GM04504 (cell line): ENCODE data around the gene CA7.
"Not testable (repeated sequence)": the region's sequence is repeated elsewhere in the genome, so short reads cannot be mapped to it uniquely, and the experiment has no call there.

Source experiments
- DNase-seq: peaks from one replicate; pipeline ENCODE4 v3.0.0-alpha.2; 2012; ENCODE audit warnings: low read depth

CA7 gene

DNA sequence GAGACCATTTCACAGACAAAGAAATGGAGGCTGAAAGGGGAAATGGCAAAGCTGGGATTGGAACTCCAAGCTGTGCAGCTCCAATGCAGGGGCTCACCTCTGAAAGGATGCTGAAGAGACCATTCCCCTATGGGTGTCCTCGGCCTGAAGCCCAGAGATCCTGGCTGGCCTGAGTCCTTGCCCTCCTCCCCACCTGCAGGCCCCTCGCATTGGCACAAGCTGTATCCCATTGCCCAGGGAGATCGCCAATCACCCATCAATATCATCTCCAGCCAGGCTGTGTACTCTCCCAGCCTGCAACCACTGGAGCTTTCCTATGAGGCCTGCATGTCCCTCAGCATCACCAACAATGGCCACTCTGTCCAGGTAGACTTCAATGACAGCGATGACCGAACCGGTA lies 2.6 kb downstream of the CA7 start:
- DNase-seq, result no peak

DNA sequence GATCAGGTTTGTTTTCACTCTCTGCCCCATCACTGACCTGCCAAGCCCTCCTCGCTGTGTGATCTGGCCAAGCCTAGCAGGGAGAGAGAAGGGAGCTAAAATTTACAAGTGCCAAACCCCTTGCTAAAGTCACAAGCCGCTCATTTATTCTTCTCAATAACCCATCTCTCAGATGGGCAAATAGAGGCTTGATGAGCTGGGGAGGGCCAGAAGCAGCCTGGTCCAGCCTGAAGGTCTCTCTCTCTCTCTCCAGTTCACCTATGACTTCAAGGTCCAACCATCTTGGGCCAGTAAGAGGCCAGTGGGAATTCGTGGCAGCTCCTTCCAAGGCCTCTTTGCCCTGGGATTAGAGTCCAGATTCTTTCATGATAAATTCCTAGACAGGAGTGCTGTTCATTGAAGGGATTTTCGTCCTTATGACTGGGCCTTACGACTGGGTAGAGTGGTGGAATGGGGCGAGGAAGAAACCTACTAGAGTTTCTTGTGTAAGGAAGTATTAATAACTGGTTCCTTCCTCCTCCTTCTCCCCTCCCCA lies 3.4 kb downstream of the CA7 start:
- DNase-seq, result no peak

DNA sequence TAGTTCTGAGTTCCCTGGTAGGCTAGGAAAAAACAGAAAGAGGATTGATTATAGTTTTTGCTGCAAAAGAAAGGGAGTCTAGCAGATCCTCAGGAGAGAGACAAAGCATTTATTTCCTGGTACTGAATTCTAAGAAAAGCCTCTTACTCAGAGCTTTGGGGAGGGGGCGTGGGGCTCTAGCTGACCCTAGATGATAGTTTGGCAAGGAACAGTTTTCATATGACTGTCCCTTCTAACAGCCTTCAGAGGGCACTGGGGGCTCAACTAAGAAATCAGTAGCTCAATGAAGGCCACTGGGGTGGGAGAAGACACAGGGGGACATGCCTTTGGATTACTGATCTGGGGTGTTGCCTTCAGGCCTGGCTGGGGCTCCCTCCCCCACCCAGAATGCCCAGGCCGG lies 4.0 kb downstream of the CA7 start:
- DNase-seq, result no peak

DNA sequence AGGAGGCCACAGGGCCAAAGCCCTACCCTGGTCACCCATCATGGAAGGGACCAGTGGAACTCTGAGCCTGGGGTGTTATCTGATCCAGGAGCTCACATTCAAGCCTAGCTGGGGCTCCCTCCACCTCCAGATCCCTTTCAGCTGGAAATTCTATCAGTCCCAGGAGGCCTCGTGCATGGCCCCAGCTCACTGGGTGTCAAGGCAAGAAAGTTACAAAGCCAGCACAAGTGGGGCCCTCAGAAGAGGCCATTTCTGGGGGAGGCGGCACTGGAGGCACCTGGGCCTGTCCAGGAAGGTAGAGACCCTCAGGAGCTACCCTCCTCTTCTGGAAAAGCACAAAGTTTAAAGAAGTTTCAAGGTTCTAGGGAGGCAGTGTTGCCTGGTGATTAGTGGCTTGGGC lies 4.8 kb downstream of the CA7 start:
- no peak for DNase-seq

DNA sequence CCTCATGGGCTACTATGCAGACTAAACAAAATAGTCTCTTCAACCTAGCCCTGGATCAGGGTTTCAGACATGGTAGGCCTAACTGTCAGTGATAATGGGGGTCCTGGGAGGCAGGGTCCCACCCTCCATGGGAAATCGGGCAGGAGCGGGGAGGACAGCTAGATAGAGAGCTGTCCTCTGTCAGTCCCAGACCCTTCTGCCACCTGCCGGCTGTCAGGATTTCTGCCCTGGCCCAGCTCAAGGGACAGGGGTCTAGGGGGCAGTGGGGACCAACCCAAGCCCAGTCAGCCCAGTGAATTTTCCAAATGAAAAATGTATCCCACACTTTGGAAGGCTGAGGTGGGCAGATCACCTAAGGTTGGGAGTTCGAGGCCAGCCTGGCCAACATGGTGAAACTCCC lies 5.3 kb downstream of the CA7 start:
- no peak for DNase-seq

DNA sequence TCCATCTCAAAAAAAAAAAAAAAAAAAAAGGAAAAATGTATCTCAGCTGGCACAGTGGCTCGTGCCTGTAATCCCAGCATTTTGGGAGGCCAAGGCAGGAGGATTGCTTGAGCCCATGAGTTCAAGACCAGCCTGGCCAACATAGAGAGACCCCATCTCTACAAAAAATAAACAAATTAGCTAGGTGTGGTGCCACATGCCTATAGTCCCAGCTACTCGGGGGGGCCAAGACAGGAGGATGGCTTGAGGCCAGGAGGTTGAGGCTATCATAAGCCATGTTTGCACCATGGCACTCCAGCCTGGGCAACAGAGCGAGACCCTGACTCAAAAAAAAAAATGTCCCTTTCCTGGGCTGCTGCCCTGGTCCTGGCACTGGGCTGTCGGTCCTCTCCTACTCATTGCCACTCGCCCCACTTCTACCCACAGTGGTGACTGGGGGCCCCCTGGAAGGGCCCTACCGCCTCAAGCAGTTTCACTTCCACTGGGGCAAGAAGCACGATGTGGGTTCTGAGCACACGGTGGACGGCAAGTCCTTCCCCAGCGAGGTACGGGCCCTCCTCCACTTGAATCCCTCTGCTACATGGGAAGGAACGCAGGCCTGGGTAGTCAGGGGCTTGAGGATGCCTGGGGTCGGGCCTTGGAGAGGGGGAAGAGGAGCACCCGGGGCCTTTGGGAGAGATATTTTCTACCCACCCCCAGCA lies 6.1 kb downstream of the CA7 start:
- no peak for DNase-seq

DNA sequence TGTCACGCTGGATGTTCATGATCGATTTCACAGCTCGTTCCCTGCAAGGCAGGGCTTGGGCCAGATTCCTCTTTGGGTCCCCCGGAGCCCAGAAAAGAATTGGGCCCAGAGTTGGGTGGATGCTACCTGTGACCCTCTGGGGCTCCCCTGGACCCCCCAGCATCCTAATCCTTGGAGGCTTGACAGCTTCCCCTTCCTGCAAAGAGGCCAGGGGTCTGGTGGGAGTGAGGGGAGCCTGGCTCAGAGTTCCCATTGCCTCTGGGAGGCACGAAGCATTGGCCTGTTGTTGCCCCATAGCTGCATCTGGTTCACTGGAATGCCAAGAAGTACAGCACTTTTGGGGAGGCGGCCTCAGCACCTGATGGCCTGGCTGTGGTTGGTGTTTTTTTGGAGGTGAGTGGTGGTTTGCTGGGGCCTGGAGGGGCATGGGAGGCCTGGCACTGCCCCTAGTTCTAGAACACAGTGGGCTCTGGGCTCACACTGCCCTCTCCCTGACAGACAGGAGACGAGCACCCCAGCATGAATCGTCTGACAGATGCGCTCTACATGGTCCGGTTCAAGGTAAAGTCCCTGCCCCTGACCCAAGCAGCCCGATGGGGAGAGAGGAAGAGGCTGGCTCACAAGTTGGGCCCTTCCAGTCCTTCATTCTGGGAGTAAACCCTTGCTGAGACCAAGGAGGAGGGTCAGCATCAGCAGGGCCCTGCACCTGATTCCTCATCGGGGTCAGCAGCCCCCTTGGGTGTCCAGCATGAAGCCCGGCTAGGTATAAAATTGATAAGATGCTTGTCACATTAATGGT lies 7.2 kb downstream of the CA7 start:
- DNase-seq, result no peak

DNA sequence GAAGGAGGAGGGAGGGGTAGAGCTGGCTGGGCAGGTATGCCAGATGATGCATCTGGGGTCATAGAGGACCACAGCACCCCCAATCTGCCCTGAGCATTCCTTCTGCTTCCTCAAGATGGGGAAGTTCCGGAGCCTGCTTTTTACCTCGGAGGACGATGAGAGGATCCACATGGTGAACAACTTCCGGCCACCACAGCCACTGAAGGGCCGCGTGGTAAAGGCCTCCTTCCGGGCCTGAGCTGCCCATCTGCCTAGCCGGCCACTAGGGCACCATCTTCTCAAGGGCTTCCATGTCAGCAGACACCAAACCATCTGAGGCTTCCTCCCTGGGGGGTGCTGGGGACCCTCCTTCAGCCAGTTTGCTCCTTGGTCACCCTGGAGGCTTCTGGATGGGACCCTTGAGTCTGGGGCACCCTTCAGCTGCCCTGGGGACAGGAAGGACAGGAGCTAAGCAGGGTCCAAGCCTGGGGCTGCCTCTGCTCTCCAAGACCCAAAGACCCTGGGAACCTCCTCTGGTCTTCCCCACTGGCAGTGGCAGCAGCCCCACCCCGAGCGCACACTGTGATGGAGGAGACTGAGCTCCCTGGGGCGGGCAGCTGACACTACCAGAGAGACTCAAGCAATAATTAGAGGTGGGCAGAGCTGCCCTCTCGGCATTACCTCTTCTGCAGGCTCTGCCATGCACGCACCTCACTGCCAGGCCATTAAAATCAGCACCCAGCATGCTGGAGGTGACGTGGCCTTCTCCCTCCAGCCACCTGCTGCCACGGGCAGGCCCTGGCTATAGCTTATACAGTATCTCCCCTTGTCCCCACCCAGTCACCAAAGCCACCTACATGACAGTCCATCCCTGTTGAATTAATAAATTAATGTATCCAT lies 9.3 kb downstream of the CA7 start:
- no peak for DNase-seq

DNA sequence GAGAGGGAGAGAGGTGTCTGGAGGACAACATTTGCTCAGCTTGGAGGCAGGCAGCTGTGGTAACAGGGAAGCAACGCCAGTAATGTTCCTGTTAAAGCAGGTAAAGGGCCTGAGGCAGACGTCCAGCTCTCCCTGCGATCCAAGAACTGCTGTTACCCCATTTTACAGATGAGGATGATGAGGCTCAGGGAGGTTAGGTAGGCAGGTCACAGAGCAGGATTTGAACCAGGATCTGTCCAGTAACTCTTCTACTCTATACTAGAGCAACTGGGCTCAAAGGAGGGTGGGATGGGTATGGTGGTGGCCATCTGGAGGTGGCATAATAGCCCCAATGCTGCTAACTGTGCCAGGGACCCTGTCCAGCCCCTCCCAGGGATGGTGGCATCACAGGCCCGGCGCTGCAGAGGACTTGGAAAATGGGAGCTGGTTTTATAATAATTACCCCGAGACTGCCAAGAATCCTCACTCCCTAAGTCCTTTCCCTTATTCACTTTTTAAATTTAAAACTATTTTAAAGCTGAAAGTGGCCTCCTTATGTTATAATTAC lies 12.0 kb downstream of the CA7 start:
- DNase-seq, result no peak

DNA sequence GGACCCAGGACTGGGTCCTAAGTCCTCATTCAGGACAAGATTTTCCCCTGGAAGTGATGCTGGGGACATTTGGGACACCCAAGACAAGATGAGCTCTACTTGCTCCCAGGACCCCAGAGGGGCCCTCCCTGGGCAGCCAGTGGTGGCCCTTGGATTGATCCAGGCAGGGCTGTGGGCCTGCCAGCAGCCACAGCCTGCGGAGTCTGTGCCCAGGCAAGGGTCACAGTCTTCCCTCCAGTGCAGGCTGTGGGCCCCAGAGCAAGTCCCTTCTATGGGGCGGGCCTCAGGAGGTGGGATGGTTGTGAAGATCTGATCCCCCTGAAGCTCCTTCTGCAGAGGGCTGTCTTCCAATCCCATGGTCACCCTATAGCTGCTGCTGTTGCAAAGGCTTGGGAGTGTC lies 12.6 kb downstream of the CA7 start:
- DNase-seq, result no peak

DNA sequence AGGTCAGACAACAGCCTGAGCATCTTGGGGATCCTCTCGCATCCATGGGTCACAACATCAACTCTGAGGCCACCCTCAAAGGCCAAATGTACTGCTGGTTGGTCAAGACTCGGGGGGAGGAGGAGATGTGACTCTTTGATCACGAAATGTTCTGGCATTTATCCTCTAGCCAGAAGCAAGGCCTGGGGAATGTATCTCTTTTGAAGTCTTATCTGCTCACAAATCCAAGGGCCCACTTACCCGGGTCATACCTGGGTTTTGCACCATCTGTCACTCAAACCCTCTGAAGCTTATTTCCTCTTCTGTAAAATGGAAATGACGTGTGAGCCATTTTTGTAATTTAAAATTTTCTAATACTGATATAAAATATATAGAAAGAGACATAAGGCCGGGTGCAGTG lies 13.2 kb downstream of the CA7 start:
- DNase-seq, result no peak

DNA sequence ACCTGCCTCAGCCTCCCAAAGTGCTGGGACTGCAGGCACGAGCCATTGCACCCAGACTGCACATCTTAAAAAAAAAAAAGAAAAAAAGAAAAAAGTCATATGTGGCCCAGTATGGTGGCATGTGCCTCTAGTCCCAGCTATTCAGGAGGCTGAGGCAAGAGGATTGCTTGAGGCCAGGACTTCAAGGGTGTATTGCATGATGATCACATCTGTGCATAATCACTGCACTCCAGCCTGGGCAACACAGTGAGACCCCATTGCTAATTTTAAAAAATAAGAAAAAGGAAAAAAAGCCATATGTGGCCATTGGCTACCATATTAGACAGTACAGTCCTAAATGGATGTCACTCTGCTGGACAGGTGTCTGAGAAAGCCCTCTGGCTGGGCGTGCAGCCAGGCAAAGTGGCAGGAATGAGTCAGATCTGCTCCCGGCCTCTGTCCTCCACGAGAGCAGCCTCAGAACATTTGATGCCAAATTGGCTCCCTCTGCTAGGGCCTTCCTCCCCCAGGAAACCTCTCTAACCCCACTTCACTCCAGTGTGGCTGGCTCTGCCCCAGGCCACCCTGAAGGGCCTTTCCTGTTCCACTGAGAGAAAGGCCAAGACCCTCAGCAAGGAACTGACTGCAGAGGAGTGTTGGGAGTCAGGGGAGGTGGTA lies 14.7 kb downstream of the CA7 start:
- DNase-seq, result peak; percentile 43

DNA sequence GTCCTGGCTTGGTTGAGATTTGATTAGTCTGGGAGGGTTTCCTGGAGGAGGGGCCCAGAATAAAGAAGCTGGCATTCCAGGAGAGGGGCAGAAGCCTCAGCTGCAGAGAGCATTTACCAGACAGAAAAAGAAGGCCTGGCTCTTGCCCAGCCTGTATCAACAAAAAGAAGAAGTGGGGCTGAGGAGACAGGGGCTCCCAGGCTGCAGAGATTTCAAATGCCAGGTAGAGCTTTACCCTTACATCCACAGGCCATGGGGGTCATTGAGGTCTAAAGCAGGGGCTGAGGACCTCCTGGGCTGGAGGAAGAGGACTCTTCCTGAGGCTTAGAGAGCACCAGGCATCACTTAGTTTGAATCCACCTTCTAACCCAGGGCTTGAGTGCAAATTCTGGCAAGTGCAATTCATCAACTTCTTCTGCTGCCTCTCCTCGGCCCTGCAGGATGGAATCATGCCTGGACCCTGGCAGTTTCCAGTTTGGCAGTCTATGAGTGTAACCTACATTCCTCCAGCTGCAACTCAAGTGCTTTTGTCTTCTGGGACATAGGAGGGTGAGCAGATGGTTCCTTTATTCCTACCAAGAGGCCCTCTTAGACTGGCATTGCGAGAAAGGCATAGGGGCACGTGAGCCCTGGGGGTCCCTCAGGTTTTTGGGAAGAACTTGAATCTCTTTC lies 15.3 kb downstream of the CA7 start:
- no peak for DNase-seq

DNA sequence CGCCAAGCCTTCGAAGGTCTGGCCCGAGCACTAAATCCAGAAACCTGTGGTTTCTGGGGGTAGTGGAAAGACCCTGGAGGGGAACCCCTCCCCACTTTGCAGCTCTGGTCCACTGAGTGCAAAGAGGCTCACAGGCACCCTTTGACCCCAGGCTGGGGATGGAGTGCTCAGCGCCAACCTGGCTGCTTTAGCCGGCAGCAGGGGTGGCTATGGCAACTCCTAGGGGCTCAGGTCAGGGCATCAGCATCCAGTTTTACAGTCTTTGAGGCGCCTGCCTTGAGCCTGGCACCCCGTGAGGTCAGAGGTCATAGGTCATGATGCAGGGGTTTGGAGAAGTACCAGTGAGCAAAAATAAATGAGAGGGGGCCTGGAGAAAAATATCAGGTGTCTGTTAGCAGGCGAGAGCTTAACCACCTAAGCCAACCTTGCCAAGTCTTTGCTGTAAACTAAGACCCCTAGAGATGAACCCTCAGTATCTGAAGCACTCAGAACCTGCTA lies 17.9 kb downstream of the CA7 start:
- no peak for DNase-seq

DNA sequence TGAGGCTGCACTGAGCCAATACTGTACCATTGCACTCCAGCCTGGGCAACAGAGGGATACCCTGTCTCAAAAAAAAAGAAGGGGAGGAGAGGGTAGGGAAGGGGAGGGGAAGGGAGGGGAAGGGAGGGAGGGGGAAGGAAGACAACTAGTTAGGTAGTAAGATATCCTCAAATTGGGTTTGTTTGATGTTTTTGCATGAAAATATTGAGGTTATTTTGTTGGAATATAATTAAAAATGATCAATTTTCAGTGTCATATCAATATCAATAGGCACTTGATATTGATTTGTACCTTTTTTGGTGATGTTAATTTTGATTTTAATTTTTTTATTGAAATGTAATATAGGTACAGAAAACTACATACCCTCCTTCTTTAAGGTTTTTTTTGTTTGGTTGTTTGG lies 19.5 kb downstream of the CA7 start:
- DNase-seq, result no peak

DNA sequence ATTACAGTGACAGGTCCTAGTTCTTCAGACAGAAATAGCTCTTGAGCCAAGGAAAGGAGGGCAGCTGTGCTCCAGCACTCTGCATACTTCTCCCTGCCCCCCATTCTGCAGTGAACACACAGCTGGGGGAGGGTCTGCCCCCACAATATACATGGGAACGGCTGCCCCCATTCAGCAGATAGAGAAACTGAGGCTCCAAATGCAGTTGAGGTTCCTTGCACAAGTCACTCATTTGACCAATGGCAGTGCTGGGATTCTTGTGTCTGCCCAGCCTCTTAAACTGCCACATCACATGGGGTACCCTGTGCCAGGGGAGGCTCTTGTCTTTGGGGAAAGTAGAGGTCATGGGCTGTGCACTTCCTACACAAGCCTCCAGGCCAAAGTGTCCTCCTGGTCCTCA lies 25.2 kb downstream of the CA7 start:
- DNase-seq, result no peak

DNA sequence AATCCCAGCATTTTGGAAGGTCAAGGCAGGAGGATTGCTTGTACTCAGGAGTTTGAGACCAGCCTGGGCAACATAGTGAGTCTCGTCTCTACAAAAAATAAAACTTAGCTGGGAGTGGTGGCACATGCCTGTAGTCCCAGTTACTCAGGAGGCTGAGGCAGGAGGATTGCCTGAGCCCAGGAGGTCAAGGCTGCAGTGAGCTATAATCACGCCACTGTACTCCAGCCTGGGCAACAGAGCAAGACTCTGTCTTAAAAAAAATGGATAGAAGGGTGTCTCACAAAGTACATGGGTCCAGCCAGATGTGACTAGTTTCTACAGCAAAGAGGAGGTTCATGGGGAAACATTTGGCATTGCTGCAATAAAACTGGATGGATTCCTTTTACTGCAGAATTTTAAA lies 27.1 kb downstream of the CA7 start:
- DNase-seq, result not testable (repeated sequence)

DNA sequence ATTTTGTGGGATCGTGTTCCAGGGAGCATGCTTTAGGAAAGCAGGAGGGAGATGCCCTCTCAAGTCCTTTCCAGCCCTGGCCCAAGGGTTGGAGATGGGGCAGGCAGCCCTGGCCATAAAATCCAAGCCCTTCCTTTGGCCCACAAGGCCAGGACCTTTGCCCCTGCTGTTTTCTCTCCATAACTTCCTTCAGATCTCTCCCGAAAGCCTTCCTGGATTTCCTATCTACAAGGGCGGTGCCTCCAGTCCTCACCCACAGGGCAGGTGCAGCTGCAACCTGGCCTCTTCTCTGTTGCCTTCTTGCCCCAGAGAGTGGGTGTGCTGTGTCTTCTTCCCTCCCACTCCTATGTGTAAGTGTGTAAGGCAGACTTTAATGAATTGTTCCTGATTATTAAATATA lies 27.6 kb downstream of the CA7 start:
- DNase-seq, result no peak

DNA sequence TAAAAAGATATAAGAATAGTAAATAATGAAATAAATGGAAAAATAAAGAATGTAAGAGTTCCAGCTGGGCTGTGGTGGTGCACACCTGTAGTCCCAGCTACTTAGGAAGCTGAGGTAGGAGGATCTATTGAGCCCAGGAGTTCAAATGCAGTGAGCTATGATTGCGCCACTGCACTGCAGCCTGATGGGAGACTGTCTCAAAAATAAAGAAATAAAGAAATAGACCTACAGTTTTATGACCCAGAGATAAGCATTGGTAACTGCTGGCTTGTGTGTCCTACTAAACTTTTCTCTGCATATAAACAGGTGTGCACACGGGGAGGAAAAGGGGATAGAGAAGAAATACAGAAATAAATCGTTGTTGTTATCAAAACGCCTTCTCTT lies 28.3 kb downstream of the CA7 start:
- DNase-seq, result no peak

DNA sequence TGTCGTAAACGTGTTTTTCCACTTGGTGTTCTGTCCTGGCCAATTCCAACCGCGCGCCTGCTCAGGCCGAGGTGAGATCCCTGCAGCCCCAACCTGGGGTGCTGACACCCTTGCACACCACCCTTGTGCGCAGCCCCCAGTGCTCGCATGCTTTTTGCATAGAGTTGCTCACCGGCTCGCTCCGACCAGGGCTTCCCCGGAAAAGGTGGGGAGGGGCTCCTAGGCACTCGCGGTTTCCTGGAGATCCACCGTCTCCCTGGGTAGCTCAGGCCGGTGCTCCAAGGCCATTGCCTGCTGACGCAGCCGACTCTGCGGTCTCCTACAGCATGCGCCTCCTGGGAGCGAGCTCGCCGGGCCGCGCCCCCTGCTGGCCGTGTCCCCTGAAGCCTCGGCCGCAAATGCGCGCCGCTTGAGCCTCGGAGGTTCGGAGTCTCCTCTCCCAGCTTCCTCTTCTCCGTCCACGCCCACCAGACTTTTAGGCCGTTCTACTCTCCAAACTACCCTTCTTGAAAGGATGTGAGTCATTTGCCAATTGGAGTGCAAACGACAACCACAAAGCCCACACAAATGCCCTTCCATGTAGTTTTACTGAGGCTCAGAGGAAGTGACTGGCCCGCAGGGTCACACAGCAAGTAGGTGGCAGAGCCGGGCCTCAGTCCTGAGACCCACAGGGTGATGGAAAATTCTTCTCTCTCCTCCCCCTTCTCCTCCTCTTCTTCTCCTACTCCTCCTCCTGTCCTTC lies 28.9 kb downstream of the CA7 start:
- peak; percentile 97 for DNase-seq
